GM18951 (cell line): ENCODE data around the gene LRRC49.
A peak's percentile ranks its signal among the peaks of the same experiment; 100 is the strongest.

Source experiments
- POLR2A ChIP-seq: IDR thresholded peaks from 4 replicates; pipeline ENCODE4 v1.6.1; 2011; ENCODE audit warnings: mild to moderate bottlenecking; ENCODE audit not compliant: insufficient read length, insufficient read depth; ENCODE audit errors: extremely low read depth
- in situ Hi-C: fragments of 300-500 bp; cut with MboI; formaldehyde crosslinking; loops from one replicate; pipeline ENCODE4 v1.12.0; 2022; ENCODE audit warnings: low sequenced_read_pairs, mixed read lengths, inconsistent platforms; ENCODE audit not compliant: unreplicated experiment

Gene LRRC49, protein sequence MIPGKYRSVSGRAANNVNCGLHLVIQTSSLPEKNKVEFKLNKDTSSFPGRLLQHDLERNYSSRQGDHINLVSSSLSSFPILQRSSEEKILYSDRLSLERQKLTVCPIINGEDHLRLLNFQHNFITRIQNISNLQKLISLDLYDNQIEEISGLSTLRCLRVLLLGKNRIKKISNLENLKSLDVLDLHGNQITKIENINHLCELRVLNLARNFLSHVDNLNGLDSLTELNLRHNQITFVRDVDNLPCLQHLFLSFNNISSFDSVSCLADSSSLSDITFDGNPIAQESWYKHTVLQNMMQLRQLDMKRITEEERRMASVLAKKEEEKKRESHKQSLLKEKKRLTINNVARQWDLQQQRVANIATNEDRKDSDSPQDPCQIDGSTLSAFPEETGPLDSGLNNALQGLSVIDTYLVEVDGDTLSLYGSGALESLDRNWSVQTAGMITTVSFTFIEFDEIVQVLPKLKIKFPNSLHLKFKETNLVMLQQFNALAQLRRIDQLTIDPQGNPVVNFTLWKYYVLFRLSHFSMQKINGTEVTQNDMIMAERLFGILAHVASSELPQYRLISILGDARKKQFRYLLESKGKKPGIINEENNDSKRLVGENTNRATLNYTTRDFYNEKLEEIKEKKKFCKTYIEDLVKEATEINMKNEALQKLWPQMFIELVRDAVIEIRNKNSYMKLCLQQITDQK

DNA sequence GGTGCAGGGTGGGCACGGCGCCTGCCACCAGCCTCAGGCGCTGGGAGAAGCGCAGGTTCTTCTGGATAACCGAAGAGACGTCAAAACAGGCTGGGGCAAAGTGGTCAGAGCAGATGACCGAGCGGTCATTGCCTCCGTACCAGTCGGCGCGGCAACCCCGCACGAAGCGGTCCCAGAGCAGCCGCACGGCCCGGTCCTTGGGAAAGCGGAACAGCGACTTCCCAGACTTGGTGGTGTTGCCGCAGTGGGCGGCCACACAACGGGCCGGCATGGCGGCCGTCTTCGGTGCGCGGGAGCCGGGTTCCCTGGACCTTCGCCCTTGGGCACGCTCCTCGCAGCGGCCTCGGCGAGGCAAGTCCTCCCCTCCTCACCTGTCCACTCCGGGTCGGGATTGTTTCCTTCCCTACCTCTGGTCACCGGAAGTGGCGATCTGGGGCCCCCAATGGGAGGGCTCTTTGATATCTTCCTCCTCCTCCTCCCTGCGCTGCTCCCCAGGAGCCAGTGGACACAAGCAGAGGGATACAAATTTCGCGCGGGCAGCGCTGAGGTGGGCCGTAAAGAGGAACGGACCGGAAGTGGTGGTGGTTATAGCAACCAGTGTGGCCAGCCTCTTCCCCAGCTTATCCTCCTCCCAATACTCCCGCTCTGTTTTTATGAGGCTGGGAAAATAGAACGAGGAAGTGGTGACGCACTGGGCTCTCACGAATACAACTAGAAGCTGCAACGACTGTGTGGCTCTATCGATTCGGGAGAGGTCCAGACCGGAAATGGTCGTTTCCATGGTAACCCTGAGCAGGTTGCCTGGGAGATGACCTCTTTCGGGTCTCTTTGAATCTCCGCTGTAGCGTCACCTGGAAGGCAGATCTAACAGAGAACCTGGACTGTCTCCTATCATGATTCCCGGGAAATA, at the start of gene LRRC49, which contains the start of gene THAP10:
Gene LRRC49, plus strand, starts transcription at position 825 of the 910 bp plus-strand sequence. Its CDS starts 69 bp downstream, at position 894.
Gene THAP10, minus strand, starts transcription at position 432 of the 910 bp plus-strand sequence. Its CDS starts 161 bp downstream, at position 271.
- in situ Hi-C loops = no loop called here
- peak; percentile 36 for TF ChIP-seq POLR2A

DNA sequence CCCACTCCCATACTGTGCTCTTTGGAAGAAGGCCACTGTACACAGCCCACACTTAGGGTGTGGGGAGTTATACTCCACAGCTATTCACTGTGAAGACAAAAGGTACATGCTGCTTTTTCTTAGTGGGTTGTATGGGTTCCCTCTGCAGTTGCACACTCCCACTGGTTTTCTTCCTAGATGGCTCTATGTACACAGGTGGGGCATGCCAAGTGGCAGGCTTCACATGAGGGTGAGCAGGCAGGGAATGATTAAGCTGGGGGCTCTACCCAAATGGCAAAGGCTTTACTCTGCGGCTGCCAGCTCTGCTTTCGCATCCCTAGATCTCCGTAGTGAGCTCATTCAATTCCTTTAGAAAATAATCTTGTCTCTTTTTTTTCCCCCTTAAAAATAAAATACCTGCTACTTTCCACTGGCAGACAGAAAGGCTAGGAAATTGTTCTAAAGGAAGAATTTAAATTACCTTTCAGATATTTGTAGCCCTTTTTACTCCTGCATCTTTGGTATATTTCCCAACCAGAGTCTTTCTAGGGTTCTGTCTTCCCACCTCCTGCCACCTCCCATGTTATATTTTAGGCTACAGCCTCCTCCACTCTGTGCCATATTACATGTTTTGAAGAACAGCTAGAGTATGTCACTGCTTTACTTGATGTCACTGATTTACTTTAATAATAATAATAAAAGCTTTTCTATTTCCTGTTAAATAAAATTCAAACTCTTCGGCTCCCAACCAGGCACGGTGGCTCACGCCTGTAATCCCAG, 46.8 kb upstream of the LRRC49 start:
- TF ChIP-seq POLR2A = no peak
- in situ Hi-C loops = loop anchor here (25.0 kb wide), 1 partner anchor 592 kb away; no protein-coding TSS in a partner anchor

DNA sequence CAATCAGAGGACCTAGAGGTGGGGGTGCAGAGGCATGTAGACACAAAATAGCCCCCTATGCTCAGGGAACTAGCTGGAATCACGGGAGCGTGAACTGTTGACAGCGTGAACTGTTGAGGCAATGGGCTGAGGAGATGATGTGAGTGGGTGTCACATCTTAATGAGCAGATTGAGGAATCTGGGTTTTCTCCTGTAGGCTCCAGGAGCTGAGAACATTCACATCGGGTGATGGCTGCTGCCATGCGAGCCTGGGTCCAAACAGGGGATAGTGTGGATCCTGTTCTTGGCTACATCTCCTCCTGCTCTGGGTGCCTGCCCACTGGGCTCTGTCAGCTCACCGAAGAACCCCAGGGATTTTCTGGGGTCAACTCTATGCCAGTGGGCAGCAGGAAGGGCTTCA, 40.7 kb upstream of the LRRC49 start:
- in situ Hi-C loops = no loop called here
- TF ChIP-seq POLR2A = no peak

DNA sequence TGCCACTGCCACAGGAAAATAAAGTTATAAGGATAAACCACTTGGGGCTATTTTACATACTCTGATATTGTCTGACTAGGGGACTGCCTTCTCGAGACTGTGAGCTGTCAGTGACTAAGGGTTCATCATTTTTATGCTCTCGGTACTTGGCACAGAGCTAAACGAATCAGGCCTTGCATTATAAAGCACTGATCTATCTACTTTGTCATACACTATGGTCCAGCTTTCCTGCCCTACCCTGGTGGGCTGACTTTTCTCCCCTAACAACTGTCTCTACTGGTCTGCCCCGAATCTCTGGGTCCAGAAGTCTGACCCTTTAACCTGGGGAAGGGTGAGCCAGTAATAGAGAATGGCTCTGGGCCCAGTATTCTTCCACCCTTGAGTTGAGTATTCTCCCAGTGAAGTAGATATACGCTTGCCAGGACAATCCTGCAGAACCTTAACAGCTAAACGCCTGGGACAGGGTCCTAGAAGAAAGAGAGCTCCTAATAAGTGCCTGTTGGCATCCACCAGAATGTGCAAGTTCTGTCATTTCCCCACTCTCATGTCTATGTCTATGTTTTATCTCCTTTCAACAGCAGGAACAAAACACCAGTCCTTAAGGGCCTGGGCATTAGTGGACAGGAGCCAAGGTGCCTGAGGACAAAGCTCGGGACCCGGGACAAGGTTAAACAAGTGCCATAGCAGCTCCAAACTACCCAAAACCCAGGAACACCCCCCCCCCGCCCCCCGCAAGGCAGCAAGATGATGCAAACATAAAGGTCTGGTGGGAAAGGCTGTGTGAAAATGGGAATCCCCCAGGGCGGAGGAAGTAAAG, 39.9 kb upstream of the LRRC49 start:
- no peak for TF ChIP-seq POLR2A
- in situ Hi-C loops = no loop called here

DNA sequence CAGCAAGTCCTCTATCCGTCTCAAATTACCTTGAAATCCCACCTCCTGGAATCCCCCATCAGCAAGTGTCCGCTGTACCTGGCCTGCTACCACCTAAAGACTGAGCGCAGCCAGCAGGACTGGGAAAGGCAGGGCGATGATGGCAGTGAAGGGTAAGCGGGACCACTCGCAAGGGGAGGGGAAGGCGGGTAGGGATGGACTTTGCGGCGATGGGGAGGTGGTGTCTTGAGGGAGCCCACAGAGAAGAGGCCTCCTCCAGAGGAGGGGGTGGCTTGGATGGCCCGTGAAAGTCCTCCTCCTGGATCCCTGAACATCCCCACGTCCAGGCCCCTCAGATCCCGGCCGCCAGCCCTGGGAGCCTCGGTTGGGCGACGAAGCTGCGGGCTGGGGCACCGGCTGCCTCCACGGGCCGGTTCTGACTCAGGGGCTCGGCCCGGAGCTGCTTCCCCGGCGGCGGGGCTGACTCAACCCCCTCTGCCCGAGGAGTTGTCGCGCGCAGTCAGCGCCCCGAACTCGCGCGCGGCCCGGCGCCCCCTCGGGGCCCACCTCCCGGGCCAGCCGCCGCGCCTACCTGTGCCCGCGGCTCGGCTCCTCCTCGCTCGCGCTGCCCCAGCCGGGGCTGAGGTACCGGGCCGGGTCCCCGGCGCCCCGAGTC, 39.2 kb upstream of the LRRC49 start:
- in situ Hi-C loops = no loop called here
- no peak for TF ChIP-seq POLR2A

DNA sequence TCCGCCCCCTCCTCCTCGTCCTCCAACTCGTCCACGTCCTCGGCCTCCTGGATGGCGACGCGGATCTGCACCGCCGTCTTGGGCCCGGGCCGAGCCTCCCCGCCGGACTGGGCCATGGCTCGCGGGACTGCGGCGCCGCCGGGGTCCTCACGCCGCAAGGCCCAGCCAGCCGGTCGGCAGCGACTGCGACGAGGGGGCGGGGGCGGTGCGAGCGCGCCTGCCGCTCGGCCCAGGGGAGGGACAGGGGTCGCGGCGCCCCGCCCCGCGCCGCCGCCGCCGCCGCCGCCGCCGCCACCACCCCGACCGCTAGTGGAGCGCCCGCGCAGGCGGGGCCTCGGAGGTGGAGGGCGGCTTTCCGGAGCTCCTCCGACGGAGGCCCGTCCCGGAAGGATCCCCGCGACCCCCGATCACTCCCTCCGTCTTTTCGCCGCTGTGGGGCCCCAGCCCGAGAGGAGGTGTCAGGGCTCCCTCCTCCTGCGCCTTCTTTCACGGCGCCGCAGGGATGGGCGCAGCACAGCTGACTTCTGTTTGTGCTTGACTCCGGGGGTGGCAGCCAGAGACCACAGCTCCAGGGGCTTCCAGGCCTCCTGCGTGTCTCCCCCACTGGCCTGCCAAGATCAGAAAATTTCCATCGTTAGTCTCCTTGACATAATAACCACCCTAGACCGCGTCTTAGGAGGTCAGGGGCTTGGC, 38.5 kb upstream of the LRRC49 start, which contains the start of gene LARP6:
Gene LARP6, minus strand, starts transcription at position 185 of the 693 bp plus-strand sequence. Its CDS starts 69 bp downstream, at position 116.
- in situ Hi-C loops = no loop called here
- no peak for TF ChIP-seq POLR2A

DNA sequence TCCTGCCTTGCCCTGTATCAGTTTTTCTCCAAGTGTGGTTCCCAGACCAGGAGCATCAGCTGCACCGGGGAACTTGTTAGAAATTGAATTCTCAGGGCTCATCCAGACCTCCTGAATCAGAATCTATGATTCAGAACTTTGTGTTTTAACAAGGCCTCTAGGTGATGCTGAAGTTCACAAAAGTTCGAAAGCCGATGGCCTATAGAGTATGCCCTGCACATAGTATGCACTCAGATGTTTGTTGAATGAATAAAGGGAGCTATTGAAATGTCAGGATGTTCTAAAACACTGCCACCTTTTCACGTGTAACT, 38.0 kb upstream of the LRRC49 start:
- no peak for TF ChIP-seq POLR2A
- in situ Hi-C loops = no loop called here

DNA sequence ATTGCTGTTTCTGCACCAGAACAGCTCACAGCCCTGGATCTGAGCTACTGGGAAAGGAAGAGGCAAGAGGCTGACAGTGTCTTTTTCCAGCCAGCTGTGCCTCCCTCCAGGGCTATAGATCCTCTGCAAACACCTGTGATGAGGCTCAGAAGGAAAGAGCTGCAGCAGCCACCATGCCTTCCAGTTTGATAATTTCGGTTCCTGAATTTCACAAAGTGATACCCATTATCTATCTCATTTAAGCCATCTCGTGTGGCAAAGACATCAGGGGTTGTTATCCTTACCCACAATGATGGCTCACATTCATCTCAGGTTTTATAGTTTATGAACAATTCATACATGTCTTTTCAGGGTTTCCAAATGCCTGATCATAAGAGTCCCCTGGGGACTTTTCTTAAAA, 36.9 kb upstream of the LRRC49 start:
- no peak for TF ChIP-seq POLR2A
- in situ Hi-C loops = no loop called here

DNA sequence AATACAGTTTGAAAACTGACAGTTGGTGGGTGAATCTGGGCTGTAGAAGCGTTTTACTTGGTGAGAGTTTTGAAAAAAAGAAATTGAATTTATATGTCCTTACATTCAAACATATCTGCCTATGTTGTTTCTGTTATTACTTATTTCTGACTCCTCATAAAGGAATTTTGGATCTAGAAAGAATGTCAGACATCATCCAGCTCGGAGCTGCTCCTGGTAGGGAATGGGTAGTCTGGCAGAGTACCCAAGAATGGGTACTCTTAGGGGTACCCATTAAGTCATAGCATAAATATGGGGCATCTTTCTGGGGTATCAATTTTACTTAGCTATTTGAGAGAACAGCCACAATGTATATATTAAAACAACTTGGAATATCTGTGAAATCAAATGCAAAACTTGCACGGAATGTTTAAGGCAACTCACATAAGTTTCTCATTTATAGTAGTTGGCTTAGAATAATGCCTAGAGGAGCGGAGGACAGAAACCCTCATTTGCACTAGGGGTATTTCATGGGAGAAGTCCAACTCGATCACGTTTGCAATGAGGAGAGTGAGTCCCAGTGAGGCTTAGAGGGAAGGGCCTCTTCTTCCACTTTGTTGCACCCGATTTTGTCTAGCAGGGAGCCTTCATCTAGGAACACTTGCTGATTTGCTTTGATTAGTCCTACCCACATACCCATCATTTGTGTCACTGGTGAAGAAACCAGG, 36.3 kb upstream of the LRRC49 start:
- in situ Hi-C loops = no loop called here
- TF ChIP-seq POLR2A = no peak

DNA sequence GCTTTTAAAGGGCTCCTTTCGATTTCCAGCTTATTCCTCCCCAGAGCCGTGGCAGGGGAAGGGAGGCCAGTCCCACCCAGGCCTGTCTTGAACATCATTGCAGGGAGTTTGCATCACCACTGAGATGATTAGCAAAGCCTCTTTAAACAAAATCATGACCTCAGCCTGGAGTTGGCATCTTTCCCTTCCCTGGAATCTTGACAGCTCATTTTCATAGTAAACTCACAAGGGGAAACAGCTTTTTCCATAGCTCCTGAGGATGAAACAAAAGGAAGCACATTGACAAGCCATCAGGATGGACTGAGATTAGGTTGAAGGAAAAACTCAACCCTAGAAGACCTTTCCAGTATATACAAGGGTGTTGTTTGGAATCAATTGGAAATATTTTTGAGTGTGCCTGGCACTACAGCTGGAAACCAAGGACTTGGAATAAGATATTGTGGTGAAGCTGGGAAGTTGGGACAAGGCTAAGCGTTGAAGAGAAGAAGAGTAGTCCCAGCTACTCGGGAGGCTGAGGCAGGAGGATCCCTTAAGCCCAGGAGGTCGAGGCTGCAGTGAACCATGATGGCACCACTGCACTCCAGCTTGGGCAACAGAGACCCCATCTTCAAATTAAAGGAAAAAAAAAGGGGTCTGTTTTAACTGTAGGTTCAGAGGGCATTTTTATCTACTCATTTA, 35.6 kb upstream of the LRRC49 start:
- in situ Hi-C loops = no loop called here
- TF ChIP-seq POLR2A = no peak
